GM12891 (cell line): ENCODE measurements around the gene MTA2. TPM values are rescaled to one million over a fixed set of nuclear protein-coding genes. Genes with fewer than 3 reads are reported as not detected.
"Not testable (repeated sequence)": the region's sequence is repeated elsewhere in the genome, so short reads cannot be mapped to it uniquely, and the experiment has no call there.

Experiments
- DNase-seq: peaks from one replicate; pipeline ENCODE4 v3.0.0; 2011; ENCODE audit warnings: low spot score; ENCODE audit not compliant: insufficient read length
- FAIRE-seq: peaks from 2 replicates; lab custom pipeline; 2011; peaks lifted over from hg19 to GRCh38; lab: Jason Lieb, UNC
- PAX5 ChIP-seq: IDR thresholded peaks from 2 replicates; pipeline ENCODE4 v1.6.1; 2011; ENCODE audit warnings: low read length, moderate library complexity, mild to moderate bottlenecking; ENCODE audit not compliant: insufficient read depth, severe bottlenecking
- POLR2A ChIP-seq: IDR thresholded peaks from 2 replicates; pipeline ENCODE4 v1.6.1; 2011; ENCODE audit warnings: low read depth, low read length, control low read depth
- POLR2AphosphoS5 ChIP-seq: IDR thresholded peaks from 2 replicates; pipeline ENCODE4 v1.6.1; 2011; ENCODE audit warnings: low read depth, low read length, control low read depth
- POU2F2 ChIP-seq: IDR thresholded peaks from 2 replicates; pipeline ENCODE4 v1.6.1; 2011; ENCODE audit warnings: low read depth, mild to moderate bottlenecking, control low read depth, low read length, moderate library complexity
- SPI1 ChIP-seq: IDR thresholded peaks from 2 replicates; pipeline ENCODE4 v1.6.1; 2011; ENCODE audit warnings: low read depth, low read length, control low read depth
- TAF1 ChIP-seq: IDR thresholded peaks from 2 replicates; pipeline ENCODE4 v1.6.1; 2011; ENCODE audit warnings: low read depth, low read length, control low read depth
- polyA plus RNA-seq: library from polyadenylated mRNA; unstranded; fragments of >200 nt; gene quantifications from one replicate; pipeline ENCODE4 v1.2.1, GENCODE V29; 2012; ENCODE audit warnings: low read depth, missing spikeins, inconsistent platforms; ENCODE audit not compliant: missing spikeins

Gene MTA2
- 89.2 TPM for polyA plus RNA-seq

GRCh38 chr11:62601372-62602140 is at the start of gene MTA2:
Gene MTA2 (minus strand): TSS chr11:62601865. CDS start chr11:62601450, 415 bp downstream.
- peak; percentile 98 for DNase-seq
- peak; percentile 50; the same call in 1 of the 2 replicates for TF ChIP-seq POLR2A
- peak; percentile 62 for TF ChIP-seq POLR2AphosphoS5
- TF ChIP-seq TAF1 = 0 out of 2 replicates have a peak, but pooled peaks have one; percentile 24
- no peak for TF ChIP-seq PAX5
- TF ChIP-seq SPI1 = no peak
- TF ChIP-seq POU2F2 = peak; percentile 98
- peak; percentile 98 for FAIRE-seq

GRCh38 chr11:62650283-62650682 is 48.6 kb upstream of the MTA2 start:
- DNase-seq, FAIRE-seq: not testable (repeated sequence)

GRCh38 chr11:62649486-62649885 is 47.8 kb upstream of the MTA2 start:
- DNase-seq = no peak
- FAIRE-seq = no peak
- TF ChIP-seq PAX5 (no peak), POU2F2 (no peak), POLR2A (no peak), SPI1 (no peak), POLR2AphosphoS5 (no peak), TAF1 (no peak)

- no peak for DNase-seq
- no peak for TF ChIP-seq PAX5
- TF ChIP-seq POU2F2 = no peak
- TF ChIP-seq SPI1 = no peak
- no peak for TF ChIP-seq POLR2A
- no peak for TF ChIP-seq TAF1
- TF ChIP-seq POLR2AphosphoS5 = no peak
- FAIRE-seq = no peak
These were observed 47.3 kb upstream of the MTA2 start for GRCh38 chr11:62648967-62649364.

- DNase-seq = no peak
- TF ChIP-seq POU2F2 (no peak), POLR2A (no peak), SPI1 (no peak), POLR2AphosphoS5 (no peak), TAF1 (no peak), PAX5 (no peak)
- FAIRE-seq = no peak
These were observed 46.7 kb upstream of the MTA2 start for GRCh38 chr11:62648185-62648966.

- FAIRE-seq = no peak
- TF ChIP-seq POU2F2 (no peak), POLR2A (peak; percentile 46; the same call in 1 of the 2 replicates)
These were observed 45.9 kb upstream of the MTA2 start for GRCh38 chr11:62647609-62648005.

GRCh38 chr11:62646825-62647608 is 45.4 kb upstream of the MTA2 start:
- DNase-seq (no peak), FAIRE-seq (no peak)
- no peak for TF ChIP-seq TAF1
- no peak for TF ChIP-seq POLR2A
- no peak for TF ChIP-seq PAX5
- no peak for TF ChIP-seq POU2F2
- no peak for TF ChIP-seq SPI1
- TF ChIP-seq POLR2AphosphoS5 = no peak

More at GRCh38 chr11:62647609-62648005, 45.9 kb upstream of the MTA2 start:
- DNase-seq = no peak

- peak; percentile 94 for FAIRE-seq
- DNase-seq = peak; percentile 100
- TF ChIP-seq SPI1 = no peak
- peak; percentile 35 for TF ChIP-seq PAX5
- peak; percentile 77 for TF ChIP-seq POU2F2
- peak; percentile 81 for TF ChIP-seq POLR2A
- peak; percentile 92 for TF ChIP-seq TAF1
- TF ChIP-seq POLR2AphosphoS5 = peak; percentile 84
These were observed 44.5 kb upstream of the MTA2 start, which contains the start of gene GANAB for GRCh38 chr11:62645946-62646824. Gene GANAB (minus strand): TSS chr11:62646613. CDS start chr11:62646599, 14 bp downstream.

- no peak for DNase-seq
- FAIRE-seq = peak; percentile 28
- TF ChIP-seq SPI1 (no peak), POLR2AphosphoS5 (no peak)
These were observed 43.9 kb upstream of the MTA2 start for GRCh38 chr11:62645671-62645945.

GRCh38 chr11:62644220-62644619 is 42.6 kb upstream of the MTA2 start:
- DNase-seq (no peak), FAIRE-seq (no peak)
- TF ChIP-seq POU2F2 = no peak
- TF ChIP-seq PAX5 = no peak
- no peak for TF ChIP-seq POLR2A
- no peak for TF ChIP-seq SPI1
- TF ChIP-seq POLR2AphosphoS5 = no peak
- TF ChIP-seq TAF1 = no peak
